Neural cell (in vitro differentiated cells): ENCODE measurements around the gene TCF20.

ENCODE experiments used
- CTCF ChIP-seq: fragments of 450-650 bp; IDR thresholded peaks from 2 replicates; pipeline ENCODE4 v1.5.1; 2014; ENCODE audit warnings: antibody characterized with exemption, mild to moderate bottlenecking, moderate library complexity; ENCODE audit not compliant: poor library complexity, severe bottlenecking
- EP300 ChIP-seq: fragments of 450-650 bp; conservative IDR thresholded peaks from 2 replicates; pipeline ENCODE4 v1.6.1; 2014; ENCODE audit warnings: antibody characterized with exemption, mild to moderate bottlenecking, moderate library complexity; ENCODE audit not compliant: poor library complexity, severe bottlenecking
- EZH2 ChIP-seq: fragments of 200-600, 300-800 bp; shearing (Covaris generic), sonication (generic); IDR thresholded peaks from 2 replicates; pipeline ENCODE4 v1.6.1; 2014; ENCODE audit warnings: antibody characterized with exemption, low read length, borderline replicate concordance, mild to moderate bottlenecking; ENCODE audit not compliant: insufficient read depth, poor library complexity, severe bottlenecking
- MXI1 ChIP-seq: fragments of 450-650 bp; conservative IDR thresholded peaks from 2 replicates; pipeline ENCODE4 v1.6.1; 2014; ENCODE audit warnings: antibody characterized with exemption, mild to moderate bottlenecking; ENCODE audit not compliant: poor library complexity, severe bottlenecking
- POLR2AphosphoS5 ChIP-seq: IDR thresholded peaks from 2 replicates; pipeline ENCODE4 v1.6.1; 2012
- RAD21 ChIP-seq: fragments of 450-650 bp; conservative IDR thresholded peaks from 2 replicates; pipeline ENCODE4 v1.6.1; 2014; ENCODE audit warnings: antibody characterized with exemption, mild to moderate bottlenecking, moderate library complexity
- REST ChIP-seq: IDR thresholded peaks from 2 replicates; pipeline ENCODE4 v1.6.1; 2012; ENCODE audit warnings: borderline replicate concordance
- SMC3 ChIP-seq: fragments of 450-650 bp; conservative IDR thresholded peaks from 2 replicates; pipeline ENCODE4 v1.6.1; 2014; ENCODE audit warnings: antibody characterized with exemption, mild to moderate bottlenecking, moderate library complexity; ENCODE audit not compliant: poor library complexity
- TAF1 ChIP-seq: IDR thresholded peaks from 2 replicates; pipeline ENCODE4 v1.6.1; 2012; ENCODE audit warnings: low read depth

GRCh38 chr22:42273855-42274451 lies 3.5 kb upstream of the TCF20 start:
- TF ChIP-seq CTCF (no peak), RAD21 (no peak), REST (no peak), EZH2 (no peak), POLR2AphosphoS5 (no peak), EP300 (no peak), SMC3 (no peak), TAF1 (no peak), MXI1 (no peak)
